ENCODE data around the gene SSBP1. TPM values are rescaled to one million over a fixed set of nuclear protein-coding genes. Genes with fewer than 3 reads are reported as not detected.
A peak's percentile ranks its signal among the peaks of the same experiment; 100 is the strongest.

Gene SSBP1
- total RNA-seq, 2 experiments from 2014 or later: 177 to 178 TPM

GRCh38 chr7:141776374-141776773, 38.2 kb downstream of the SSBP1 start, which contains the start of gene TAS2R4:
Gene TAS2R4, plus strand, starts transcription at chr7:141776674. Its CDS starts 1,815 bp downstream, at chr7:141778489.
- H3K4me1 ChIP-seq (ENCODE audit: insufficient read depth, low read length, poor library complexity, severe bottlenecking): no peaks in the 10 kb centered on the region
- no peak within 1 kb of the TSS for H3K27ac ChIP-seq (ENCODE audit: low read depth, low read length, poor library complexity, severe bottlenecking)
- no peak within 1 kb of the TSS for H3K4me3 ChIP-seq (ENCODE audit: low read depth, low read length, poor library complexity, severe bottlenecking)
- H3K79me2 ChIP-seq (ENCODE audit: insufficient read depth, low read depth, low read length): no peaks in the 10 kb centered on the region
- ChIA-PET POLR2A (interaction anchor here (0.7 kb wide), 1 partner anchor 13 kb away, joined by 3 read pairs; no protein-coding TSS in a partner anchor), CTCF (ENCODE audit: unreplicated experiment) (no interaction called here)
- H3K4me2 ChIP-seq (ENCODE audit: low read length): no peak within 1 kb of the TSS
- no peaks in the 10 kb centered on the region for H4K20me1 ChIP-seq (ENCODE audit: insufficient read depth, low read length)
- TF ChIP-seq EZH2phosphoT487 (IDR thresholded peaks at IDR 0.05; ENCODE audit: borderline replicate concordance, low read depth, low read length) (no peak), CTCF (conservative IDR thresholded peaks at IDR 0.05; ENCODE audit: low read length) (no peak)
- DNase-seq (ENCODE audit: low spot score): no peak
- no peak within 1 kb of the TSS for H2AFZ ChIP-seq (ENCODE audit: low read length)
- BruUV-seq (replicated peaks): no TSS peak
- no peaks in the 10 kb centered on the region for H3K9me3 ChIP-seq (ENCODE audit: low read length)
- H3K36me3 ChIP-seq (ENCODE audit: insufficient read depth, low read length): peaks cover 13% of the 10 kb centered on the region
- H3K9me2 ChIP-seq (ENCODE audit: insufficient read depth, low read length): no peaks in the 10 kb centered on the region
- intact Hi-C loops (cut with micrococcal nuclease; ENCODE audit: unreplicated experiment): no loop called here

GRCh38 chr7:141785706-141786552, 47.8 kb downstream of the SSBP1 start:
- POLR2A ChIA-PET: interaction anchor here (0.6 kb wide), 1 partner anchor 23 kb away, joined by 3 read pairs; no protein-coding TSS in a partner anchor
- Histone ChIP-seq H3K27ac (ENCODE audit: low read depth, low read length, poor library complexity, severe bottlenecking) (no peak overlapping the region), H4K20me1 (ENCODE audit: insufficient read depth, low read length) (no peaks in the 10 kb centered on the region), H3K9me3 (ENCODE audit: low read length) (no peaks in the 10 kb centered on the region), H3K9me2 (ENCODE audit: insufficient read depth, low read length) (no peaks in the 10 kb centered on the region), H3K4me3 (ENCODE audit: low read depth, low read length, poor library complexity, severe bottlenecking) (no peak overlapping the region), H3K4me1 (ENCODE audit: insufficient read depth, low read length, poor library complexity, severe bottlenecking) (no peaks in the 10 kb centered on the region), H3K79me2 (ENCODE audit: insufficient read depth, low read depth, low read length) (no peaks in the 10 kb centered on the region), H3K4me2 (ENCODE audit: low read length) (no peak overlapping the region), H3K36me3 (ENCODE audit: insufficient read depth, low read length) (no peaks in the 10 kb centered on the region), H2AFZ (ENCODE audit: low read length) (no peak overlapping the region)
- CTCF ChIA-PET (ENCODE audit: unreplicated experiment): interaction anchor here (1.5 kb wide), 1 partner anchor 131 kb away, joined by 5 read pairs; no protein-coding TSS in a partner anchor
- TF ChIP-seq CTCF (conservative IDR thresholded peaks at IDR 0.05; ENCODE audit: low read length) (peak; percentile 94), EZH2phosphoT487 (IDR thresholded peaks at IDR 0.05; ENCODE audit: borderline replicate concordance, low read depth, low read length) (no peak)
- peak; percentile 61 for DNase-seq (ENCODE audit: low spot score)
- intact Hi-C loops (cut with micrococcal nuclease; ENCODE audit: unreplicated experiment): loop anchor here (2.0 kb wide), 1 partner anchor 131 kb away; no protein-coding TSS in a partner anchor
- no TSS peak for BruUV-seq (replicated peaks)

DNA sequence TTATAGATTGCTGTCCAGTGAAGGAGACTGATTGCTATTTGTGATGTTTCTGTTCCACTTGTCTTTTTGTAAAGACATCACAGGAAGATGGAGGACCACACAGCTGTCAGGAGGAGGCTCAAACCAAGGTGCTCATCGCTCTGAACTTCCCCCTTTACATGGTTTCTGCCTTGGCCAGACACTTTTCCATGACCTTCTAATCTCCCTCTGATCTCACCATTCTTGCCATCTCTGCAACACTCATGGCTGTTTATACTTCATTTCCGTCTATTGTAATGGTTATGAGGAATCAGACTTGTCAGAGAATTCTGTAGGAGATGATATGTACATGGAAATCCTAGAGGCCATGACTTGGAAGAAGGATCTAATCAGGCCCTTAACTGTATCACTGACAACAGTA, 50.1 kb downstream of the SSBP1 start:
- no TSS peak for BruUV-seq (replicated peaks)
- Histone ChIP-seq H3K27ac (ENCODE audit: low read depth, low read length, poor library complexity, severe bottlenecking) (no peak overlapping the region), H3K79me2 (ENCODE audit: insufficient read depth, low read depth, low read length) (no peaks in the 10 kb centered on the region), H3K4me3 (ENCODE audit: low read depth, low read length, poor library complexity, severe bottlenecking) (no peak overlapping the region), H3K9me2 (ENCODE audit: insufficient read depth, low read length) (no peaks in the 10 kb centered on the region), H3K4me2 (ENCODE audit: low read length) (no peak overlapping the region), H3K4me1 (ENCODE audit: insufficient read depth, low read length, poor library complexity, severe bottlenecking) (no peaks in the 10 kb centered on the region), H4K20me1 (ENCODE audit: insufficient read depth, low read length) (no peaks in the 10 kb centered on the region), H3K9me3 (ENCODE audit: low read length) (no peaks in the 10 kb centered on the region), H3K36me3 (ENCODE audit: insufficient read depth, low read length) (no peaks in the 10 kb centered on the region), H2AFZ (ENCODE audit: low read length) (no peak overlapping the region)
- intact Hi-C loops (cut with micrococcal nuclease; ENCODE audit: unreplicated experiment): no loop called here
- POLR2A ChIA-PET: interaction anchor here (1.1 to 1.2 kb wide), 2 partner anchors 12 to 49 kb away, joined by 3 read pairs; no protein-coding TSS in a partner anchor
- TF ChIP-seq EZH2phosphoT487 (IDR thresholded peaks at IDR 0.05; ENCODE audit: borderline replicate concordance, low read depth, low read length) (no peak), CTCF (conservative IDR thresholded peaks at IDR 0.05; ENCODE audit: low read length) (no peak)
- CTCF ChIA-PET (ENCODE audit: unreplicated experiment): no interaction called here
- no peak for DNase-seq (ENCODE audit: low spot score)

Data from OCI-LY7 (cell line).